Fibroblast of lung (primary cell): Measurements from ENCODE around the gene FAM111B.

Experiments used
- EZH2 ChIP-seq: IDR thresholded peaks from 2 replicates; pipeline ENCODE4 v1.5.1; 2012; ENCODE audit warnings: low read length, control low read depth, mild to moderate bottlenecking; ENCODE audit errors: missing control alignments
- TF ChIP-seq, protein P1 (sequence below), 2 donors: IDR thresholded peaks in 1 of 2; conservative IDR thresholded peaks in 1 of 2; 1 replicate in 1 of 2; 2 replicates in 1 of 2; pipeline ENCODE4 v1.5.1; 2011 to 2012; ENCODE audit warnings: low read length in 2 of 2, control low read depth in 1 of 2, inconsistent platforms in 1 of 2, low read depth in 1 of 2, mild to moderate bottlenecking in 1 of 2

DNA sequence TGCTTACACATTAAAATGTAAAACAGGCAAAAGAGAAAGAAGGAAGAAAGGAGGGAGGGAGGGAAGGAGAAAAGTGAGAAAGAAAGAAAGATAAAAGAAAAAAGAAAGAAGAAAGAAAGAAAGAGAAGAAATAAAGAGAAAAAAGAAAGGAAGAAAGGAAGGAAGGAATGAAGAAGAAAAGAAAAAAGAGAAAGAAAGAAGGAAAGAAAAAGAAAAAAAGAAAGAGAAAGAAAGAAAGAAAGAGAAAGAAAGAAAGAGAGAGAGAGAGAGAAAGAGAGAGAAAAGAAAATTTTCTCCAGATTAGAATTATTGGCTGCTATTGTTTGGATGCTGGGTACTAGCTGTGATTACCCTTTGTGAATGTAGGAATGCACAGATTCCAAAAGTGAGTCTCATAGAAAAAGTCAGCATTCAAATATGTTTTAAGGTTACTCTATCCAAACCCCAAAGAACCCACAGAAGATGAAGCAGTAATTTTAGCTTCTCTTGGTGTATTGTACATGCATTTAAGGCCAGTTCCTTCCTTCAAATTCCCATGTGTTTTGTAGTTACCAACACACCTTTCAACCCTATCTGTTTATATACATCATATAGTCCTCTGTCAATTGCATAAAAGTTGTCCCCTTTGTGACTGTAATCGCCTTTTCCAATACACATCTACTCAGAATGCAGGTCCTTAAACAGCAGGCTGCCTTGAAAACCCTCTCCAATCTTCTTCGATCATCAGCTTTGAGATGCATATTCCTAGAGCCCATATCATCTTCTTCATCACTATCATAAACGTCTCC lies 34.8 kb downstream of the FAM111B start:
- TF ChIP-seq, protein P1, sequence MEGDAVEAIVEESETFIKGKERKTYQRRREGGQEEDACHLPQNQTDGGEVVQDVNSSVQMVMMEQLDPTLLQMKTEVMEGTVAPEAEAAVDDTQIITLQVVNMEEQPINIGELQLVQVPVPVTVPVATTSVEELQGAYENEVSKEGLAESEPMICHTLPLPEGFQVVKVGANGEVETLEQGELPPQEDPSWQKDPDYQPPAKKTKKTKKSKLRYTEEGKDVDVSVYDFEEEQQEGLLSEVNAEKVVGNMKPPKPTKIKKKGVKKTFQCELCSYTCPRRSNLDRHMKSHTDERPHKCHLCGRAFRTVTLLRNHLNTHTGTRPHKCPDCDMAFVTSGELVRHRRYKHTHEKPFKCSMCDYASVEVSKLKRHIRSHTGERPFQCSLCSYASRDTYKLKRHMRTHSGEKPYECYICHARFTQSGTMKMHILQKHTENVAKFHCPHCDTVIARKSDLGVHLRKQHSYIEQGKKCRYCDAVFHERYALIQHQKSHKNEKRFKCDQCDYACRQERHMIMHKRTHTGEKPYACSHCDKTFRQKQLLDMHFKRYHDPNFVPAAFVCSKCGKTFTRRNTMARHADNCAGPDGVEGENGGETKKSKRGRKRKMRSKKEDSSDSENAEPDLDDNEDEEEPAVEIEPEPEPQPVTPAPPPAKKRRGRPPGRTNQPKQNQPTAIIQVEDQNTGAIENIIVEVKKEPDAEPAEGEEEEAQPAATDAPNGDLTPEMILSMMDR (conservative IDR thresholded peaks at IDR 0.05 in 1 of 2, IDR thresholded peaks at IDR 0.05 in 1 of 2; ENCODE audit: low read depth in 1 of 2, low read length in 2 of 2): no peak
- TF ChIP-seq EZH2: no peak
